Mucosa of gallbladder (tissue), 1 donor: ENCODE data around the gene EPN1. TPM values are rescaled to one million over a fixed set of nuclear protein-coding genes. Genes with fewer than 3 reads are reported as not detected.

Experiments
- DNase-seq: peaks from one replicate; pipeline ENCODE4 v3.0.0-alpha.2; 2020; ENCODE audit warnings: low spot score
- total RNA-seq: library from RNA; stranded (reverse); gene quantifications from one replicate; pipeline ENCODE4 v1.2.1, GENCODE V29; 2021
- donor health status: DM: no; HTN: no; CAD: no.

The EPN1 gene
- total RNA-seq, 1 donor from 2014 or later: 172 TPM

DNA sequence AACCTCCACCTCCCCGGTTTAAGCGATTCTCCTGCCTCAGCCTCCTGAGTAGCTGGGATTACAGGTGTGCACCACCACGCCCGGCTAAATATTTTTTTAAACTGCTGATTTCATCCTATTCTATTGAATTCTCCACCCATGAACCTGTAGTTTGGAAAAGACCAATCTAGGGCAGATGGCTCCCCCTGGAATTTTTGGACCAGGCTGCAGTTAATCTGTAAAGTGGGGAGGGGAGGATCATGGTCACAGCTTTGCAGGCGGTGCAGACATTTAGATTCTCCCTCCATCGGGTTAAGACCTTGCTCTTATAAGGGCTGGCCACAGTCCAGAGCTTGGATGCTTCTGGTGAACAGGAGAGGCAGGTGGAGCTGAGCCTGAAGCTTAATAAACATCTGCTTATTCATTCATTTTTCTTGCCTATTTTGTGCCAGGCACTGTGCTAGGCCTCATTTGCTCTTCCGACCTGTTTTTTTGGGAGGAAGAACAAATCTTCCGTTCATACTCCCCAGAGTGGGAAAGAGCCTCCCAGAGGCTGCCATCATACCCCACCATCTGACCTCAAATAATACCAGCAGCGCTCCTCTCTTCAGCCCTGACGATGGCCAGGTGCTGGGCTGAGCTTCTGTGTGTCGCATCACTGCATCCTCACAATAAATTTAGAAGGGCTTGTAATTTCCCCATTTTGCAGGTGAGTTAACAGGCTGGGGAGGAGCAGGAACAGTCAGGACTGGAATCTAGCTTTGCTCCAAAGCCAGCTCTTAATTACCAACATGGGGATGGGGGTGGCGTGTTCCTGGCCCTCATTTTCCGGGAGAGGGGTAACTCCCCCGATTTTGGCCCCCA, 27.9 kb upstream of the EPN1 start:
- no peak for DNase-seq

DNA sequence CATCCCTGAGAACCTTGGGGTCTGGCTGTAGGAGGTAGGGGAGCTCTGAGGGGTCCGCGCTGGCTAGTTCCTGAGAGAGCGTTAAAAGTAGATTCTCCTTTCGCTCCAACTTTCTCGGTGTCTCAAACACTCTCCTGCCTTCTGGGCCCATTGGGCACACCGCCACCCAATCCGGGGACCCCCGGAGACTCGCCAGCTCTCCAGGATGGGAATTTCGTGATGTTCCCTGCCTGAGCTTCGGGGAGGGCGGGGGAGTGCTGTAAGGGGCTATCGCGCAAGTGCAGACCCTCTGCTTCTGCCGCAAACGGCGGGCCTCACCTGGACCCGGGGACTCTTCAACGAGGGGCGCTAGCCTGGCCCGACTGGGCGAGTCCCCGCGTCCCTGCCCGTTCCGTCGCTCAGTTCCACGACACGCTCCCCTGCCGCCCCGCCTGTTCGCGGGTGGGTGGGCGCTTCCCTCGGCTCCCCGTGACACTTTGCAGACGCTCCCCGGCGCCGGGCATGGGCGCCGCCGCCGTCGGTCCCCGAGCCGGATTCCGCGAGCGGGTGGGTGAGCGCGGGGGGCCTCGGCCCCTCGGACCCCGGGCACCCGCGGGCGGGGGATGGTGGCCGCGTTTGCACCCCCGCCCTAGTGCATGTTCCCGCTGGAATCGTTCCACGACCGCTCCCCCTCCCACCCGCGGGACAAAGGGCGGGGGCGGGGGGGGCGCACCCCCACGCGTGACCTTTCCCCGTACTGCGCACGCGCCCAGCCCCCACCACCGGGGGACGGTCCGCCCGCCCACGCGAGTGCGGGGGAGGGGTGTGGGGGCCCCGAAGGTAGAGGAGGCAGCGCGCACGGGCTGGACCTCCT, 27.1 kb upstream of the EPN1 start, which contains the start of gene CCDC106:
CCDC106 (plus strand) TSS at position 481 of the 853 bp plus-strand sequence. CDS start 835 bp downstream, outside the sequence.
- no peak for DNase-seq

DNA sequence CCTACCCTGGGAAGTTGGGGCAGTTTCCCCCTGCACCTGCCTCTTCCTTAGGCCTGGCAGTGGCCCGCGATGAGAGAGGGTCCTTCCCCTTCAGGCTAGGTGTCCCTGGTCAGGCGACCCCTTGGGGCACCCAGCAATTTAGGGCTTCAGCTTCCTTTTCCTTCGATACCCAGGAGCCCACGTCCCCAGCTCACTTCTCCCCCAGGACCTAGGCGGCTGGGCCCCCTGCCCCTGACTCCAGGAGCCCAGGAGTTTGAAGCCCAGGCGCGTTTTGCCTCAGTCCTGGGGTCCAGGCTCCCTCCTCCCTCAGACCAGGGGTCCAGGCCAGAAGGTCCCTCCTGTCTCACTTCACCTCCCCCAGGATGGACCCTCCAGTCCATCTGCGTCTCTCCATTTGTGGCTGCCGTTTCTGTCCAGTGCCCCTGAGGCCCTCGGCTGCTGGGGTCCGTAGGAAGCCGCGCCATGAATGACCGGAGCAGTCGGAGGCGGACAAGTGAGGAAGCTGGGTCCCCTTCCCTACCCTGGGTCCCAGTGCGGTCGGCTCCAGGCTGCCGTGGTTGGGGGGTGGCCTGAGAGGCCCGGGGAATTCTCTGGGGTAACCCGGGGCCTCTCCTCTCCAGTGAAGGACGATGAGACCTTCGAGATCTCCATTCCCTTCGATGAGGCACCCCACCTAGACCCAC, 26.3 kb upstream of the EPN1 start:
- DNase-seq: no peak

DNA sequence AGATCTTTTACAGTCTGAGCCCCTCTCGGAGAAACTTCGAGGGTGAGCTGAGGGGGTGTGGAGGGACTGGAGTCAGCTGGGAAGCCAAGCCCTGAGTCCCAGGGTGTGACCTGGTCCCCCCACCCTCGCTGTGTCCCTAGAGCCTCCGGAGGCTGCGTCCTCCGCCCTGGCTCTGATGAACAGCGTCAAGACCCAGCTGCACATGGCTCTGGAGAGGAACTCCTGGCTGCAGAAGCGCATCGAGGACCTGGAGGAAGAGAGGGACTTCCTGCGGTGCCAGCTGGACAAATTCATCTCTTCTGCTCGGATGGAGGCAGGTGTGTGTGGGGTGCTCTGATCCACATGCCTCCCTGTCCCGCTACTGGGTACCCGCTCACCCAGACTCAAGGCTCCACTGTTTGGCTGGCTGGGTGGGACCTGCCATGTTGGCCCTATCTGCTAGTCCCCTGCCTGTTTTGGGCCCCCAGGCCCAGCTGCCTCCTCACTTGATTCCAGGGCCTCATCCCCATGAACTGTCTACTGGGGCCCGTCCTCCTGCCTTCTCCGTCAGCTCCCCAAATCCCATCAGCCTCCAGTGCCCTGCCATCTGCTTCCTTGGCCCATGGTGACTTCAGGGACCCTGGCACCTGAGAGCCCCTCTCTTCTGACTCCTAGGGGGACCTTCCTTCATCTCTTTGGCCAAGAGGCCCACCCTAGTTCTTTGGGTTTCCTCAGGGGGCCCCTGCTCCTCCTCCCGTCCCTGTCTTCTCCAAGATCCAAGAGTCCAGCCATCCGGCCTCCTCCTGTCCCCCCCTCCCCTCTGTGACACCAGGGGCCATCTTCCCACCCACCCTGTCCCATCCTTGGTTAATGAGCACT, 25.5 kb upstream of the EPN1 start:
- DNase-seq: no peak

DNA sequence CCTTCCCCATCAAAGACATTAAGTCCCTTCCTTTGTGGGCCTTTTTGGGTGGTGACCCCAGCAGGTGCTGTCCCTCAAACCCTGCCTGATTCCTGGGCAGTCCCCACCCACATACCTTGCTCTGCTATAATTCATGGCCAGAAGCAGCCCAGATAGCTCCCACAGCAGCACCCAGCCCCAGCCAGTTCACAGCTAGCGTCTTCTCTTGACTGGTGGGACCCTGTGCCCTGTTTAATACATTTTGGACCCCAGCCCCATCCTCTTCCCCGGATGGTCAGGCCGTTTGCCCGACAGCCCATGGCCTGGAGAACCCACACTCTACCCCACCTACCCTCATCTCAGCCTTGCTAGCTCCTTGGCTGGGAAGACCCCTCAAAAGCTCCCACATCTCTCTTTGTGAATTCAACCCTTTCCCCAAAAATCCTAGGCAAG, 24.9 kb upstream of the EPN1 start:
- DNase-seq: no peak

DNA sequence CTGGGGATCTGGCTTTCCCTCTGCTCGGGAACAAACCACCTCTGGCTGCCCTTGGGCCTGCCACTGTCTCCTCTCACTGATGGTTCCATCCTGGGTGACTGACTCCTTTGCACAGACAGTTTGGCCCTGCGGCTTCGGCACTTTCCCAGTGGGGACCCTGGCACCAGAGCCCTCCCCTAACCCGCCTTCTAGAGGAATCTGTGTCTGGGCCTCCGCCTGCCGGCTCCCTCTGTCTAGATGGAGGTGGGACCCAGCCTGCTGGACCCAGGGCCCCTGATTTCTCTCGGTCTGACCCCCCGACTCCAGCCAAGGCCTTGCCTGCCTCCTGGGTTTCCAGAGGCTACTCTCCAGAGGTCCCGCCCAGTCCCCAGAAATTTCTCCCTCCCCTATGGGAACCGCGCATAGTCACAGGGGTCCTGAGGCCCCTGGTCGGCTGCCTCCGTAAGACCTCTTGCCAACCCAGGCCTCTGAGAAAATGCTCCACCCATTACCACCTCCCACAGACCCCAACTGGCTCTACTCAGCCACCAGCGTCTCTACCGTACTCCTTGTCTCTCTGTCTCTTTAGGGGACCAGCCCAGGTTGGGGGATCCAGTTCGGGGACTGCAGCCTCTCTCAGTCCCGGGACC, 24.3 kb upstream of the EPN1 start:
- DNase-seq: no peak

DNA sequence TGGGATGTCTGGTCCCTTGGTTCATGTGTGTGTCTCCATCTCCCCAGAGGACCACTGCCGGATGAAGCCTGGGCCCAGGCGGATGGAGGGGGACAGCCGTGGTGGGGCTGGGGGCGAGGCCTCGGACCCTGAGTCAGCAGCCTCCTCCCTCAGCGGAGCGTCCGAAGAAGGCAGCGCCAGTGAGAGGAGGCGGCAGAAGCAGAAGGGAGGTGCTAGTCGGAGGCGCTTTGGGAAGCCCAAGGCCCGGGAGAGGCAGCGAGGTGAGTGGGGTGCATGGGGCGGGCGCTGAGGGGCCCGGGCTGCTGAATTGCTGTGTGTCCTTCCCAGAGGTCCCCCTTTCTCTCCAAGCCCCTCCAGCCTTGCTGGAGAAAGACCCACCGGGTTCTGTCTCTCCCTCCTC, 23.8 kb upstream of the EPN1 start:
- DNase-seq: no peak

DNA sequence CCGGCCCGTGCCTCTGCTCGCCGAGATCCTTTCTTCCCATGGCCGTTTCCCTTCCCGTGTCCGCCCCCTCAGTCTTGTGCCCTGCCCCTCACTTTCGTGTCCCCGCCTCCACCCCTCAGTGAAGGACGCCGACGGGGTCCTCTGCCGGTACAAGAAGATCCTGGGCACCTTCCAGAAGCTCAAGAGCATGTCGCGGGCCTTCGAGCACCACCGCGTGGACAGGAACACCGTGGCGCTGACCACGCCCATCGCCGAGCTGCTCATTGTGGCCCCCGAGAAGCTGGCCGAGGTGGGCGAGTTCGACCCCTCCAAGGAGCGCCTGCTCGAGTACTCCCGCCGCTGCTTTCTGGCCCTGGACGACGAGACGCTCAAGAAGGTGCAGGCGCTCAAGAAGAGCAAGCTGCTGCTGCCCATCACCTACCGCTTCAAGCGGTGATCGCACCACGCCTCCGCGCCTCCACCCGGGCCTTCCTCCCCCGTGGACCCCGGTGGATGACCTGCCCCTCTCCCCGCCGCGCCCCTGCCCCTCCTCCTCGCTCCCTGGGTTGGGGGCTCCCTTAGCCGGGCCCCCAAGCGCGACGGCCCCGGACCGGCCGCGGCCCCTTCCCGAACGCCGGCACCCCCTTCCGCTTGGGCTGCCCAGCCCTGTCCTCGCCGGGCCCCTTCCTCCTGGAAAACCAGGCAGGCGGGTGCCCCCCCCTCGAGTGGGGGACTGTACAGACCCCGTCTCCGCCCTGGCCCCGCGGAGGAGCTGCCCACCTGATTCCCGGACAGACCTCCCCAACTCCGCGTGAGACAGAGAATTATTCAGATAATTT, 22.5 kb upstream of the EPN1 start:
- no peak for DNase-seq

DNA sequence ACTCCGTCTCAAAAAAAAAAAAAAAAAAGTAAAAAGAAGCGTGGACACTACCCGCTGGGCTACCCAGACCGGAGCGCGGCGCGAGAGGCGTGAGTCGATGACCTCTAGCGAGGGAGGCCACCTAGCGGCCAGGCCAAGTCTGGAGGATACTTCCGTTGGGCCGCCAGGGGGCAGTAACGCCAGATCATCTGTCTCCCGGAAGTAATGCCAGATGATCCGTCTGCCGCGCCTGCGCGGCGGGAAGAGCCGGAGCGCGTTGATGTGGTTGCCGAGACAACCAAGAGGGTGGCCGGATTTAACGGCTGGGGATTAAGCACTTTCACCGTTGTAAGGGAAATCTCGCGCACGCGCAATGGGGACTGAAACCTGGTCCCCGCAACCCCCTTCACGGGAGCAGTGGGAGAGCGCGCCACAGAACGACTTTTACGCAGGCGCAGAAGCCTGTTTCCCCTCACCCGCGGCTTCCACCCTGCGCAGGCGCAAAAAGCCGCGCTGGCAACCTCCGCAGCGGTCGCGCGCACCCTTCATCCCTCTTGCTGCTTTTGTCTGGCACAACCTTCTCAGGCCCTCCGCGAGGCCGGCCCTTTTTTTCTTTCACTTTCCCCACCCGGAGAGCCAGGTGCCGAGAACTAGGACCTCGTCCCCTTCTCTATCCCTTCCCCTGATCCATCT, 21.2 kb upstream of the EPN1 start:
- DNase-seq: peak; percentile 98

DNA sequence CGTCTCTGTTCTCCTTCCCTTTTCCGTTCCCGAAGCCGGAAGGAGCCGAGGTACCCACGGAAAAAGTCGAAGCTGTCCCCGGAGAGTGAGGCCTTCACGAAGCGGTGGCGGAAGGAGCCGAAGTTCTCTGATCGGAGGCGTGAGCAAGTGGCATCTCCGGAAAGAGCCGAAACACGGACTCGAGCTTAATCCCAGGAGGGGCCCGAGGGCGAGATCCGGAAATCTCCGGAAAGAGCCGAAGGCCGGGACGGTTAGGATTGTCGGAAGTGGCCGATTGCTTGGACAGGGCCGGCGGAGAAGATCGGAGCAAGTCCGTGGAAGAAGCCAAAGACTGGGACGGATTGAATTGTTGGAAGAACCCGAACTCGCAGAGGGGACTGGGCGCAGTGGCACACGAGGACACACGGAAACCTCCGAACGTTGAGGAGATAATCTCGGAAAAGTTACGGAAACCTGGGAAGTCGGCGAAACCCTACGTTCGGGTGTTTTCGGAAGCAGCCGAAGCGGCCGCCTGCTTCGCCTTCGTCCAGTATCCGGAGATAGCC, 20.6 kb upstream of the EPN1 start:
- DNase-seq: peak; percentile 100

DNA sequence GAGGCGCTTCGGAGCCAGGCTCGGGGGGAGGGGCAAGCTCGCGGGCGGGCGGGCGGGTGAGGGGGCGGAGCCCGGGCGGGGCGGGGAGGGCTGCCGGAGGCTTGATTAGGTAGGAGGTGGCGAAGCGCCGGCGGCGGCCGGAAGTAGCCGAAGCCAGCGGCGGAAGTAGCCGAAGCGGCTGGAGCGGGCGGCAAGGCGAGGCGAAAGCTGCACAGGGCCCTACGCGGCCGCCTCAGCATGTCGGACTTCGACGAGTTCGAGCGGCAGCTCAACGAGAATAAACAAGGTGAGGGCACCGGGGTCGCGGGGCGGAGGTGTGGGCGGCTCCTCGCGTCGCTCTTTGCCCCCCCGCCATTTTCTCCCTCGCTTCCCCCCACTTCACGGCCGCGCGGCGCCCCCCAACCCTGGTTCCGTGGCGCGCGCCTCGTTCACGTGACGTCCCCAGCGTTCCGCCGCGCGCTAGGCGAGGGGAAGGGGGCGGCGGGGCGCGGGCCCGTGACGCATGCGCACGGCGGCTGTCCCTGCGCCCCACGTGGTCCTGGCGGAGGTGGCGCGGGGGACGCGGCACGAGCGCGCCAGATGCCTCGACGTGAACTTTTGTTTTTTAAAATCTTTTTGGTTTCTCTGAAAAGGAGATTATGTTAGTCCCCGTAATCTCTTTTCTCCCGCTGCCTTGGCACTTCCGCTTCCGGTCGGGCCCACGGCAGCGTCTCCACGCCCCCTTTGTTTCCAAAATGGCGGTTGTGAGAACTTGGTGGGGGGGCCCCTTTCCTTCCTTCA, 20.0 kb upstream of the EPN1 start, which contains the start of gene U2AF2:
U2AF2 (plus strand) TSS at position 168 of the 780 bp plus-strand sequence; CDS start at position 238, 70 bp downstream.
- DNase-seq: peak; percentile 97

DNA sequence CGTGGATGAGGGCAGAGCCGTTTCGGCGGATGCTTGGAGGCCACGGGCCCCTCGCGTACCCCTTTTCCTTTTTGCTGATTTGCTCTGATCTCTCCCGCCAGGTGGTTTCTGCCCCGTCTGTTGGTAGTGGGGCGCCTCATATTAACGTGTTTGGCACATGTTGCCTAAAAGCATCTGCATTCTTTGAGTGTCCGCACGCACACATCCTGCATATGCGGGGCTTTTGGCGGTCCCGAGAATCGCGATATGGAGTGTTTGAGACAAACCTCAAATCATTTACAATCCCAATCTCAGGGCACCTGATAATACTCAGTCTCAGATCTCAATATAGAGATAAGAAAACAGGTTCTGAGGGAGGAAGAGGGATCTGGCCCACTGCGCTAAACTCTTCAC, 19.4 kb upstream of the EPN1 start:
- no peak for DNase-seq

DNA sequence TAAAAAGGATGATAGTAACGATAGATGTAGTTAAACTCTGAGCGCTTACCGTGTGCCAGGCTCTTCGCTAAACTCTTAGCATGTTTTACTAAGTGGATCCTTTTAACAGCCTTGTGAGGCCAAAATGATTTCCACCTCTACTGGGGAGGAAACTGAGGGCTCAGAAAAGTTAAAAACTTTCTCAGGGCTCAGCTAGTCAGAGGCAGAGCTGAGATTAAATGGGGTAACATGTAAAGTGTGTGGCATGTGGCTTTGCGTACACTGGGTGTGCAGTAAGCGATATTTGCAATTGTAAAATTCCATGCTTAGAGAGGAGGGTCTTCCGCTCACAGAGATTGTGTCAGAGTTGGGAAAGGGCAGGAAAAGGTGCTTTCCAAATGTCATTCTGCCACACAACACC, 18.5 kb upstream of the EPN1 start:
- DNase-seq: no peak

DNA sequence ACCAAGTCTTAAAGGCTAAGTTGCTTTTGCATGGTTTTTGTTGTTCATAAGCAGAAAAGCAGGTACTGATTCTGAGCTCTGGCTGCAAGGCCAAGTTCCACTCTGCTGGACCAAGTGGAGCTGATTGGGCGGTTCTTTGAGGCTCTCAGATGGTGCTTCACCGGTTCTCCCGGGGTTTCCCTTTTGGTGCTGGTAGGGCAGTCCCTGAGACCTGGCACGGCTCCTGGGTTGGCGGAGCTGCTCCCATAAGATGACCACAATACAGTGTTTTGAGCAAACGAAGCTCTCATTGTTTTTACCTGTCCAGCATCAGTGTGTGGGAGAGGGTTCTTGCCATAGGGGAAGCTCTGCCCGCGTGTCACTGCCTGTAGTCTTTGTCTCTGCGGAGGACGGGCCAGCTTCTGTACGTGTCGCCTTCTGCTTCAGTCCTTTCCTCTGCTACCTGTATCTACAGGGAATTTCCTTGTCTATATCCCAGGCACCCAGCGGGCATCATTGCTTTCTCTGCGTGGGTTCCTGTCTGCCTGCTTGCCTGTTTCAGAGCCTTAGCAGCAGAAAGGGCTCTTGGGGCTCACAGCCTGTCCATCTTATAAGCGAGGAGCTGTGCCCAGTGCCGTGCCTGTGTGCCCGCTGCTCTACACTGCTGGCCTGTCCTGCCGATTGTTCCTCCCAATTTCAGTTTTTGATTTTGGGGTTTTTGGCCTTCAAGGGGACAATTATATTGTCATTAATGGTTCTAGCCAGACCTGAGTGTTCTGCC, 17.9 kb upstream of the EPN1 start:
- no peak for DNase-seq

DNA sequence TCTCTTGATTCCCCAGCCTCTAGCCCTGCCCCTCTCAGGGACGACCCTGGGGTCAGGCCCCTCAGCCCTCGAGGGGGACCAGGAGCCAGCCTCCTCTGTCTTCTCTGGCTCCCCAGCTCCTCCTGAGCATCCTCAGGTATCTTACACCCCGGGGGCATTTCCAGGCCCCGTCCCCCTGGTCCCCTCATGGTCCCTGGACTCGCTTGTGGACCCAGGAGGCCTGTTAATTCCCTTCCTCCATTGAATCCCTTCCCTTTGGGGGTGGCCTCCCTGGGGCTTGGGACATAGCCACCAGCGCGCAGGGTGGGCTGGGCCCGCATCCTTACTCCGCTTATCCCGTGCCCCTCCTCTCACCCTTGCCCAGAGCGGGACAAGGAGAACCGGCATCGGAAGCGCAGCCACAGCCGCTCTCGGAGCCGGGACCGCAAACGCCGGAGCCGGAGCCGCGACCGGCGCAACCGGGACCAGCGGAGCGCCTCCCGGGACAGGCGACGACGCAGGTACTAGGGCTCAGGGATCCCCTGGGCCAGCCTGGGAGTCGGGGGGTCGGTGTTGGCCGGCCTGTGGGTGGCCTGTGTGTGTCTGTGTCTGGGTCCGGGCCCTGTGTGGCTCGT, 16.1 kb upstream of the EPN1 start:
- DNase-seq: no peak

DNA sequence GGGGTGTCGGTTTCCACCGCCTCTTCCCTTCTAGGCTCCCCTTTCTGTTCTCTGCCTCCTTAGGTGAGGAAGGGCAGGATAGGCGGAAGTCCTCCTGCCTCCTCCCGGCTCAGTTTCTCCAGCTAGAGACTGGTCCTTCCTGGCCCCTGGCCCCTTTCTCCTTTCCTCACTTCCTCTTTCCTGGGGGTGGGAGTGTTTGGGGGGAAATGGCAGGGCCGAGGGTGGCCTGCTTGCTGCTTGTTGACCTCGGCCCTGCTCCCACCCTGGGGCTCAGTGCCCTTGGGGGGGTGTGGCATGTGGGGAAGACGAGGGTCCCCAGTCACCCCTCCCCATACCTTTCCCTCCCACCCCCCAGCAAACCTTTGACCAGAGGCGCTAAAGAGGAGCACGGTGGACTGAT, 15.2 kb upstream of the EPN1 start:
- no peak for DNase-seq

DNA sequence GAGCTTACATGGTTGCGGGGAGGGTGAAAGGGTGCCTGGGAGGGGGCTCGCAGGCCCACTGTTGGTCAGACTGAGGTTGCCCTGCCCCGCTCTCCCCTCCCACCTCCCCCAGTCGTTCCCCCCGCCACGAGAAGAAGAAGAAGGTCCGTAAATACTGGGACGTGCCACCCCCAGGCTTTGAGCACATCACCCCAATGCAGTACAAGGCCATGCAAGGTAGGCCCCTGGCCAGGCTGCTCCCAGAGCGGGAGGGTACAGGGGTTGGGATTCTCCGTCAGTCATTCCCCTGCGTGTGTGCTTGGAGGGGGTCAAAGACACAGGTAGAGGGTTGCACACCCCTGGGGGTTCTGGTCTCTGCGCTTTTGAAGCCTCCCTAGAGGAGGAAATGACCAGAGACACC, 14.6 kb upstream of the EPN1 start:
- no peak for DNase-seq
